SU-DHL-6 (cell line): ENCODE measurements around the gene CDH23.

Experiments used
- H2AFZ ChIP-seq: fragments of 200-600 bp; sonication (generic); 2 replicates; pipeline ENCODE4 v1.6.1; 2014; ENCODE audit warnings: low read depth, mild to moderate bottlenecking, moderate library complexity, mixed read lengths, antibody characterized with exemption, low read length; ENCODE audit not compliant: severe bottlenecking
- H3F3A ChIP-seq: fragments of 200-600 bp; shearing (Covaris generic); 2 replicates; pipeline ENCODE4 v1.6.0; 2016; ENCODE audit warnings: antibody characterized with exemption, mild to moderate bottlenecking; ENCODE audit not compliant: insufficient read depth
- H3K27ac ChIP-seq: fragments of 200-600 bp; sonication (generic); 2 replicates; pipeline ENCODE4 v1.5.1; 2016; ENCODE audit warnings: low read depth, mild to moderate bottlenecking, low read length, moderate library complexity, mixed read lengths
- H3K27me3 ChIP-seq: fragments of 200-600 bp; sonication (generic), shearing (Covaris generic); 2 replicates; pipeline ENCODE4 v1.6.0; 2014; ENCODE audit warnings: mild to moderate bottlenecking, low read length
- H3K36me3 ChIP-seq: fragments of 200-600 bp; sonication (generic); 2 replicates; pipeline ENCODE4 v1.6.1; 2014; ENCODE audit warnings: mild to moderate bottlenecking, low read length, mixed read lengths
- H3K4me2 ChIP-seq: fragments of 300-600, 200-600 bp; shearing (Covaris generic), sonication (generic); 2 replicates; pipeline ENCODE4 v1.6.0; 2014; ENCODE audit warnings: low read length, low read depth, mild to moderate bottlenecking; ENCODE audit not compliant: poor library complexity, severe bottlenecking
- H3K4me3 ChIP-seq: fragments of 200-600 bp; sonication (generic); 2 replicates; pipeline ENCODE4 v1.5.1; 2014; ENCODE audit warnings: antibody characterized with exemption, low read length, mild to moderate bottlenecking, mixed read lengths; ENCODE audit not compliant: insufficient read depth, poor library complexity, severe bottlenecking
- H3K79me2 ChIP-seq: fragments of 200-600 bp; sonication (generic); 2 replicates; pipeline ENCODE4 v1.6.1; 2014; ENCODE audit warnings: mild to moderate bottlenecking, low read length, moderate library complexity; ENCODE audit not compliant: insufficient read depth
- H3K9ac ChIP-seq: fragments of 200-600 bp; sonication (generic); 2 replicates; pipeline ENCODE4 v1.7.0; 2014; ENCODE audit warnings: mild to moderate bottlenecking, low read length
- H3K9me2 ChIP-seq: fragments of 200-600 bp; sonication (generic); replicated peaks from 2 replicates; pipeline ENCODE4 v1.6.1; 2014; ENCODE audit warnings: low read length; ENCODE audit not compliant: insufficient read depth
- H3K9me3 ChIP-seq: fragments of 200-600 bp; sonication (generic); 2 replicates; pipeline ENCODE4 v1.6.1; 2014; ENCODE audit warnings: low read length, mixed read lengths; ENCODE audit not compliant: insufficient read depth
- H4K20me1 ChIP-seq: fragments of 200-600 bp; sonication (generic); 2 replicates; pipeline ENCODE4 v1.6.1; 2014; ENCODE audit warnings: low read depth, mild to moderate bottlenecking, antibody characterized with exemption, low read length, moderate library complexity, mixed read lengths
- CTCF ChIP-seq: fragments of 200-600 bp; sonication (generic); IDR thresholded peaks from one replicate; pipeline ENCODE4 v1.5.1; 2017; ENCODE audit warnings: antibody characterized with exemption, mild to moderate bottlenecking, low read length, moderate library complexity; ENCODE audit not compliant: insufficient read depth, poor library complexity, severe bottlenecking
- EZH2phosphoT487 ChIP-seq: fragments of 200-600 bp; sonication (generic), shearing (Covaris generic); conservative IDR thresholded peaks from 2 replicates; pipeline ENCODE4 v1.6.1; 2018; ENCODE audit warnings: mild to moderate bottlenecking, antibody characterized with exemption, low read length, moderate library complexity, mixed read lengths

CDH23 gene

GRCh38 chr10:71720288-71720687 is 323.6 kb downstream of the CDH23 start:
- Histone ChIP-seq H3F3A (no peaks in the 10 kb centered on the region), H3K36me3 (no peaks in the 10 kb centered on the region), H2AFZ (no peak overlapping the region), H3K9ac (no peak overlapping the region), H4K20me1 (no peaks in the 10 kb centered on the region), H3K9me2 (no peaks in the 10 kb centered on the region), H3K27ac (no peak overlapping the region), H3K4me2 (no peak overlapping the region), H3K27me3 (no peaks in the 10 kb centered on the region), H3K79me2 (no peaks in the 10 kb centered on the region), H3K9me3 (no peaks in the 10 kb centered on the region), H3K4me3 (no peak overlapping the region)
- TF ChIP-seq EZH2phosphoT487 = no peak
- no peak for TF ChIP-seq CTCF

- no peak for TF ChIP-seq EZH2phosphoT487
- no peak for TF ChIP-seq CTCF
- H3K4me2 ChIP-seq = no peak overlapping the region
These were observed 324.6 kb downstream of the CDH23 start for GRCh38 chr10:71721313-71721712.

GRCh38 chr10:71722849-71723248 is 326.1 kb downstream of the CDH23 start:
- Histone ChIP-seq H3K4me3 (no peak overlapping the region), H3K27me3 (no peaks in the 10 kb centered on the region), H3K9me3 (no peaks in the 10 kb centered on the region), H2AFZ (no peak overlapping the region), H4K20me1 (no peaks in the 10 kb centered on the region), H3K9ac (no peak overlapping the region), H3K36me3 (no peaks in the 10 kb centered on the region), H3K4me2 (no peak overlapping the region), H3K79me2 (no peaks in the 10 kb centered on the region), H3K27ac (no peak overlapping the region), H3F3A (no peaks in the 10 kb centered on the region), H3K9me2 (no peaks in the 10 kb centered on the region)
- TF ChIP-seq EZH2phosphoT487 (no peak), CTCF (no peak)

More at GRCh38 chr10:71721313-71721712, 324.6 kb downstream of the CDH23 start:
- H3K27me3 ChIP-seq = no peaks in the 10 kb centered on the region
- no peak overlapping the region for H2AFZ ChIP-seq
- H3K9ac ChIP-seq = no peak overlapping the region
- no peak overlapping the region for H3K4me3 ChIP-seq
- no peaks in the 10 kb centered on the region for H3F3A ChIP-seq
- H3K27ac ChIP-seq = no peak overlapping the region
- no peaks in the 10 kb centered on the region for H3K36me3 ChIP-seq
- H3K9me3 ChIP-seq = no peaks in the 10 kb centered on the region
- no peaks in the 10 kb centered on the region for H3K79me2 ChIP-seq
- H4K20me1 ChIP-seq = no peaks in the 10 kb centered on the region
- H3K9me2 ChIP-seq = no peaks in the 10 kb centered on the region
